ENCODE measurements around the gene TSSC4.

TSSC4 gene

DNA sequence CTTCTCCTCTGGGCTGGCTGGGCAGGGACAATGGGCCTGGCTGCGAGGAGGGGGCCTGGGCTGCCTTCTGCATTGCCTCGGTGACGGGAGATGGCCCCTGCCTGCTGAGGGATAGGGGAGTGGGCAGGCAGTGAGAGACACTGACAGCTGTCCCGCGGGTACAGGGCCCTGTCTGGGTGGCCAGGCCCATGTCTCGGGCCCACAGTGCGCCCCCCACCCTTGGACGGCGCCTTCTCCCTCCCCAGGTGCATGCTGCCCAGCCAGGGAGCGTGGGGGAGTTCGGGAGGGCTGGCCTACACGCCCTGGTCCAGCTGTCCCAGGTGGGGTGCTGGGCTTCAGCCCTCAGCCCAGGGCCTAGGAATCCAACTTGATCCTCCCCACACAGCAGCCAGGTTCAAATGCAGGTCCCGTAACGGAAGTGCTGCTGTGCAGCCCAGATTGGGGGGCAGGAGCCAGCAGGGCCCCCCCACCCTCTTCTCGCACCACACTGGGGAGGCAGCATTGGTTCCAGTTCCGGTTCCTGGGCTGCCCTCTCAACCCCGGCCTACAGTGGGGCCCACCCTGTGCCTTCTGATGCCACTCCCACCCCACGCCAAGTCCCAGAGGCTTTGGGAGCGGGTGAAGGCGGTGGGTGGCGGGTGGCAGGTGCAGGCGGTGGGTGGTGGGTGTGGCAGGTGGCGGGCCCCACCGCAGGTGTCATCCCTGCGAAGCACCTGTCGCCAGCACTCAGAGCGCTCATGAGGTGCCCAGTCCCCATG lies 7.3 kb upstream of the TSSC4 start:
- Histone ChIP-seq H3F3A (ENCODE audit: control insufficient read depth, insufficient read depth) (peaks cover 35% of the 10 kb centered on the region), H3K4me2 (ENCODE audit: low read length) (peak overlapping the region; percentile 89), H3K79me2 (ENCODE audit: control insufficient read depth, low read length) (peaks cover 80% of the 10 kb centered on the region), H3K4me1 (ENCODE audit: control insufficient read depth, low read length) (peaks cover 99% of the 10 kb centered on the region), H3K9me3 (ENCODE audit: control insufficient read depth, insufficient read depth, low read length) (no peaks in the 10 kb centered on the region), H4K20me1 (ENCODE audit: control insufficient read depth, insufficient read depth, low read depth, low read length) (peaks cover 6% of the 10 kb centered on the region; the same call in 1 of the 2 replicates), H3K4me3 (ENCODE audit: low read length) (peak overlapping the region; percentile 87), H3K9me2 (replicated peaks; ENCODE audit: control insufficient read depth, low read length) (no peaks in the 10 kb centered on the region), H3K27me3 (ENCODE audit: control insufficient read depth, low read length) (no peaks in the 10 kb centered on the region), H3K36me3 (ENCODE audit: control insufficient read depth, low read length) (peaks cover 94% of the 10 kb centered on the region), H3K27ac (ENCODE audit: low read depth, low read length) (peak overlapping the region; percentile 100)
- TF ChIP-seq EZH2phosphoT487 (IDR thresholded peaks at IDR 0.05; ENCODE audit: borderline replicate concordance, low read length): no peak
- TF ChIP-seq CTCF (IDR thresholded peaks at IDR 0.05; ENCODE audit: low read depth, low read length, poor library complexity, severe bottlenecking): no peak

GRCh38 chr11:2393941-2394817 lies 6.4 kb upstream of the TSSC4 start:
- Histone ChIP-seq H3K79me2 (ENCODE audit: control insufficient read depth, low read length) (peaks cover 71% of the 10 kb centered on the region), H3K27me3 (ENCODE audit: control insufficient read depth, low read length) (no peaks in the 10 kb centered on the region), H3K27ac (ENCODE audit: low read depth, low read length) (peak overlapping the region; percentile 100), H3K4me3 (ENCODE audit: low read length) (peak overlapping the region; percentile 87), H3K4me1 (ENCODE audit: control insufficient read depth, low read length) (peaks cover 99% of the 10 kb centered on the region), H3K4me2 (ENCODE audit: low read length) (peak overlapping the region; percentile 89), H3K9me3 (ENCODE audit: control insufficient read depth, insufficient read depth, low read length) (no peaks in the 10 kb centered on the region), H3F3A (ENCODE audit: control insufficient read depth, insufficient read depth) (peaks cover 39% of the 10 kb centered on the region), H4K20me1 (ENCODE audit: control insufficient read depth, insufficient read depth, low read depth, low read length) (peaks cover 6% of the 10 kb centered on the region; the same call in 1 of the 2 replicates), H3K9me2 (replicated peaks; ENCODE audit: control insufficient read depth, low read length) (no peaks in the 10 kb centered on the region), H3K36me3 (ENCODE audit: control insufficient read depth, low read length) (peaks cover 92% of the 10 kb centered on the region)
- peak; percentile 56 for TF ChIP-seq CTCF (IDR thresholded peaks at IDR 0.05; ENCODE audit: low read depth, low read length, poor library complexity, severe bottlenecking)
- TF ChIP-seq EZH2phosphoT487 (IDR thresholded peaks at IDR 0.05; ENCODE audit: borderline replicate concordance, low read length): no peak

DNA sequence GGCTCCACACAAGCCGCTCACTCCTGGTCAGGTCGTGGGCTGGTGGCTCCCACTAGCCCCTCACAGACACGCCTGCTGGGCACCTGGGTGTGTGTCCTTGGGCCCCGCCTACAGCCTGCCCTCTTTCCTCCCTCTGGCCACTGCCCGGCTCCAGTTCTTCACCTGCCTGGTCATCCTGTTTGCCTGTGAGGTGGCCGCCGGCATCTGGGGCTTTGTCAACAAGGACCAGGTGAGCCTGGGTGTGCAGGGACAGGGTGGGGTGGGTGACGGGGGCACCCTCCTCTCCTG lies 5.8 kb upstream of the TSSC4 start:
- Histone ChIP-seq H3K4me2 (ENCODE audit: low read length) (peak overlapping the region; percentile 89), H3K9me3 (ENCODE audit: control insufficient read depth, insufficient read depth, low read length) (no peaks in the 10 kb centered on the region), H3K9me2 (replicated peaks; ENCODE audit: control insufficient read depth, low read length) (no peaks in the 10 kb centered on the region), H3K36me3 (ENCODE audit: control insufficient read depth, low read length) (peaks cover 91% of the 10 kb centered on the region), H3K4me3 (ENCODE audit: low read length) (peak overlapping the region; percentile 87), H3K27me3 (ENCODE audit: control insufficient read depth, low read length) (no peaks in the 10 kb centered on the region), H3K27ac (ENCODE audit: low read depth, low read length) (peak overlapping the region; percentile 100), H4K20me1 (ENCODE audit: control insufficient read depth, insufficient read depth, low read depth, low read length) (peaks cover 6% of the 10 kb centered on the region; the same call in 1 of the 2 replicates), H3K4me1 (ENCODE audit: control insufficient read depth, low read length) (peaks cover 98% of the 10 kb centered on the region), H3F3A (ENCODE audit: control insufficient read depth, insufficient read depth) (peaks cover 42% of the 10 kb centered on the region), H3K79me2 (ENCODE audit: control insufficient read depth, low read length) (peaks cover 67% of the 10 kb centered on the region)
- no peak for TF ChIP-seq CTCF (IDR thresholded peaks at IDR 0.05; ENCODE audit: low read depth, low read length, poor library complexity, severe bottlenecking)
- TF ChIP-seq EZH2phosphoT487 (IDR thresholded peaks at IDR 0.05; ENCODE audit: borderline replicate concordance, low read length): no peak

Data from DOHH2 (cell line).